HT-29 (cell line): ENCODE results near the gene RYR3. TPM values are rescaled to one million over a fixed set of nuclear protein-coding genes. Genes with fewer than 3 reads are reported as not detected.

ENCODE experiments used
- DNase-seq: peaks from one replicate; pipeline ENCODE4 v3.0.0-alpha.2; 2015; ENCODE audit warnings: low spot score
- total RNA-seq: library from RNA; depleted of rRNA; stranded (reverse); fragments of >200 nt; shearing (Covaris generic); gene quantifications from 2 replicates; pipeline ENCODE4 v1.2.3, GENCODE V29; 2014

The RYR3 gene
- total RNA-seq, 1 experiment from 2014 or later: not detected

- no peak for DNase-seq
Measured at GRCh38 chr15:33823119-33823518, 512.4 kb downstream of the RYR3 start.

- DNase-seq: no peak
Measured at GRCh38 chr15:33825453-33825852, 514.7 kb downstream of the RYR3 start.

GRCh38 chr15:33826201-33826600, 515.4 kb downstream of the RYR3 start:
- no peak for DNase-seq

GRCh38 chr15:33830351-33830750, 519.6 kb downstream of the RYR3 start:
- DNase-seq: no peak

- DNase-seq: no peak
Measured at GRCh38 chr15:33831646-33832045, 520.9 kb downstream of the RYR3 start.

- DNase-seq: no peak
Measured at GRCh38 chr15:33834892-33835743, 524.4 kb downstream of the RYR3 start.

GRCh38 chr15:33837294-33837693, 526.5 kb downstream of the RYR3 start:
- DNase-seq: no peak

GRCh38 chr15:33839540-33839939, 528.8 kb downstream of the RYR3 start:
- no peak for DNase-seq

GRCh38 chr15:33840615-33841014, 529.8 kb downstream of the RYR3 start:
- DNase-seq: no peak

GRCh38 chr15:33844186-33844585, 533.4 kb downstream of the RYR3 start:
- no peak for DNase-seq

- DNase-seq: no peak
Measured at GRCh38 chr15:33844597-33844996, 533.8 kb downstream of the RYR3 start.

GRCh38 chr15:33846142-33846541, 535.4 kb downstream of the RYR3 start:
- DNase-seq: no peak

- DNase-seq: no peak
Measured at GRCh38 chr15:33846862-33847261, 536.1 kb downstream of the RYR3 start.

- DNase-seq: no peak
Measured at GRCh38 chr15:33848011-33848410, 537.2 kb downstream of the RYR3 start.

GRCh38 chr15:33851079-33851478, 540.3 kb downstream of the RYR3 start:
- no peak for DNase-seq

GRCh38 chr15:33852094-33852493, 541.3 kb downstream of the RYR3 start:
- no peak for DNase-seq

GRCh38 chr15:33852570-33852969, 541.8 kb downstream of the RYR3 start:
- DNase-seq: no peak

GRCh38 chr15:33857726-33858125, 547.0 kb downstream of the RYR3 start:
- no peak for DNase-seq

- no peak for DNase-seq
Measured at GRCh38 chr15:33858836-33859235, 548.1 kb downstream of the RYR3 start.

GRCh38 chr15:33859992-33860545, 549.3 kb downstream of the RYR3 start:
- DNase-seq: no peak

- no peak for DNase-seq
Measured at GRCh38 chr15:33860754-33861153, 550.0 kb downstream of the RYR3 start.

GRCh38 chr15:33864360-33865075, 553.8 kb downstream of the RYR3 start:
- no peak for DNase-seq

- no peak for DNase-seq
Measured at GRCh38 chr15:33865416-33865815, 554.6 kb downstream of the RYR3 start.
